Muscle layer of duodenum (tissue), 2 donors: ENCODE results near the gene HIVEP1.

Experiments
- H3K27ac ChIP-seq: one replicate; pipeline ENCODE4 v1.7.0; 2013; ENCODE audit warnings: mild to moderate bottlenecking, low read length
- H3K27me3 ChIP-seq: one replicate; pipeline ENCODE4 v1.7.0; 2013; ENCODE audit warnings: low read depth, mild to moderate bottlenecking, control low read depth, low read length
- H3K36me3 ChIP-seq, 2 donors: one replicate each; pipeline ENCODE4 v1.7.0; 2013; ENCODE audit warnings: low read length in 2 of 2, control low read depth in 1 of 2, mild to moderate bottlenecking in 1 of 2; ENCODE audit not compliant: insufficient read depth in 2 of 2, control insufficient read depth in 1 of 2
- H3K4me1 ChIP-seq, 2 donors: one replicate each; pipeline ENCODE4 v1.7.0; 2013; ENCODE audit warnings: low read length in 2 of 2, mild to moderate bottlenecking in 2 of 2, control low read depth in 1 of 2, moderate library complexity in 1 of 2; ENCODE audit not compliant: insufficient read depth in 2 of 2, control insufficient read depth in 1 of 2
- H3K4me3 ChIP-seq, 2 donors: one replicate each; pipeline ENCODE4 v1.7.0; 2013; ENCODE audit warnings: low read length in 2 of 2, low read depth in 1 of 2, mild to moderate bottlenecking in 1 of 2
- H3K9me3 ChIP-seq, 2 donors: one replicate each; pipeline ENCODE4 v1.7.0; 2013; ENCODE audit warnings: low read length in 2 of 2, control low read depth in 1 of 2, mild to moderate bottlenecking in 1 of 2; ENCODE audit not compliant: control insufficient read depth in 1 of 2
- donor health status: healthy.

Gene HIVEP1

GRCh38 chr6:12112540-12113189 is 100.6 kb downstream of the HIVEP1 start:
- H3K9me3 ChIP-seq = peaks cover 4 to 6% of the 10 kb centered on the region in 2 donors
- H3K27me3 ChIP-seq = no peaks in the 10 kb centered on the region
- peaks cover 4 to 9% of the 10 kb centered on the region in 2 donors for H3K36me3 ChIP-seq
- H3K4me1 ChIP-seq = no peaks in the 10 kb centered on the region
- H3K27ac ChIP-seq = no peak overlapping the region
- H3K4me3 ChIP-seq = no peak overlapping the region

GRCh38 chr6:12113190-12113577 is 101.1 kb downstream of the HIVEP1 start:
- no peaks in the 10 kb centered on the region for H3K27me3 ChIP-seq
- H3K27ac ChIP-seq = no peak overlapping the region
- peaks cover 4 to 6% of the 10 kb centered on the region in 2 donors for H3K9me3 ChIP-seq
- H3K36me3 ChIP-seq = peaks cover 4 to 9% of the 10 kb centered on the region in 2 donors
- no peak overlapping the region for H3K4me3 ChIP-seq
- H3K4me1 ChIP-seq = no peaks in the 10 kb centered on the region

- Histone ChIP-seq H3K27ac (no peak overlapping the region), H3K4me3 (no peak overlapping the region), H3K27me3 (no peaks in the 10 kb centered on the region), H3K9me3 (peaks cover 4 to 6% of the 10 kb centered on the region in 2 donors), H3K36me3 (peaks cover 4 to 9% of the 10 kb centered on the region in 2 donors), H3K4me1 (no peaks in the 10 kb centered on the region)
Measured at GRCh38 chr6:12114055-12114503, 102.0 kb downstream of the HIVEP1 start.

- no peak overlapping the region for H3K4me3 ChIP-seq
- H3K4me1 ChIP-seq = no peaks in the 10 kb centered on the region
- peaks cover 4 to 6% of the 10 kb centered on the region in 2 donors for H3K9me3 ChIP-seq
- no peaks in the 10 kb centered on the region for H3K27me3 ChIP-seq
- H3K27ac ChIP-seq = no peak overlapping the region
- H3K36me3 ChIP-seq = peaks cover 3 to 11% of the 10 kb centered on the region in 2 donors
Measured at GRCh38 chr6:12115001-12115400, 102.9 kb downstream of the HIVEP1 start.

- H3K27ac ChIP-seq = no peak overlapping the region
- H3K4me3 ChIP-seq = no peak overlapping the region
- peaks cover 4 to 6% of the 10 kb centered on the region in 2 donors for H3K9me3 ChIP-seq
- H3K4me1 ChIP-seq = no peaks in the 10 kb centered on the region
- H3K36me3 ChIP-seq = peaks cover 6 to 16% of the 10 kb centered on the region in 2 donors
- no peaks in the 10 kb centered on the region for H3K27me3 ChIP-seq
Measured at GRCh38 chr6:12115492-12115891, 103.4 kb downstream of the HIVEP1 start.

- H3K36me3 ChIP-seq = peaks cover 14 to 22% of the 10 kb centered on the region in 2 donors
- H3K27ac ChIP-seq = no peak overlapping the region
- peaks cover 4 to 6% of the 10 kb centered on the region in 2 donors for H3K9me3 ChIP-seq
- no peaks in the 10 kb centered on the region for H3K4me1 ChIP-seq
- no peak overlapping the region for H3K4me3 ChIP-seq
- H3K27me3 ChIP-seq = no peaks in the 10 kb centered on the region
Measured at GRCh38 chr6:12116264-12116800, 104.2 kb downstream of the HIVEP1 start.

- Histone ChIP-seq H3K27ac (no peak overlapping the region), H3K4me1 (no peaks in the 10 kb centered on the region), H3K4me3 (no peak overlapping the region), H3K27me3 (no peaks in the 10 kb centered on the region), H3K36me3 (peaks cover 21 to 26% of the 10 kb centered on the region in 2 donors), H3K9me3 (peaks cover 4 to 6% of the 10 kb centered on the region in 2 donors)
Measured at GRCh38 chr6:12116978-12117377, 104.9 kb downstream of the HIVEP1 start.

GRCh38 chr6:12118607-12119006 is 106.5 kb downstream of the HIVEP1 start:
- Histone ChIP-seq H3K4me1 (no peaks in the 10 kb centered on the region), H3K4me3 (no peak overlapping the region), H3K9me3 (peaks cover 4 to 6% of the 10 kb centered on the region in 2 donors), H3K27ac (no peak overlapping the region), H3K36me3 (peaks cover 22 to 31% of the 10 kb centered on the region in 2 donors), H3K27me3 (no peaks in the 10 kb centered on the region)

GRCh38 chr6:12119085-12119588 is 107.0 kb downstream of the HIVEP1 start:
- no peak overlapping the region for H3K4me3 ChIP-seq
- no peak overlapping the region for H3K27ac ChIP-seq
- H3K9me3 ChIP-seq = peaks cover 4 to 6% of the 10 kb centered on the region in 2 donors
- H3K27me3 ChIP-seq = no peaks in the 10 kb centered on the region
- H3K36me3 ChIP-seq = peaks cover 22 to 31% of the 10 kb centered on the region in 2 donors
- no peaks in the 10 kb centered on the region for H3K4me1 ChIP-seq

GRCh38 chr6:12125396-12125795 is 113.3 kb downstream of the HIVEP1 start:
- no peaks in the 10 kb centered on the region for H3K27me3 ChIP-seq
- peaks cover 18 to 21% of the 10 kb centered on the region in 2 donors for H3K36me3 ChIP-seq
- no peaks in the 10 kb centered on the region for H3K9me3 ChIP-seq
- no peak overlapping the region for H3K27ac ChIP-seq
- H3K4me1 ChIP-seq = no peaks in the 10 kb centered on the region
- H3K4me3 ChIP-seq = no peak overlapping the region

GRCh38 chr6:12126051-12126450 is 113.9 kb downstream of the HIVEP1 start:
- no peak overlapping the region for H3K27ac ChIP-seq
- no peaks in the 10 kb centered on the region for H3K9me3 ChIP-seq
- no peaks in the 10 kb centered on the region for H3K27me3 ChIP-seq
- H3K36me3 ChIP-seq = peaks cover 11 to 14% of the 10 kb centered on the region in 2 donors
- H3K4me1 ChIP-seq = no peaks in the 10 kb centered on the region
- H3K4me3 ChIP-seq = no peak overlapping the region
